Endothelial cell (in vitro differentiated cells): ENCODE results near the gene PTCHD1. TPM values are rescaled to one million over a fixed set of nuclear protein-coding genes. Genes with fewer than 3 reads are reported as not detected.

ENCODE experiments used
- DNase-seq: peaks from one replicate; pipeline ENCODE4 v3.0.0; 2021; ENCODE audit warnings: low spot score
- H3K27ac Mint-ChIP-seq: one replicate; pipeline ENCODE4 v1.8.0; 2021; ENCODE audit warnings: mixed read lengths, inconsistent platforms; ENCODE audit not compliant: unreplicated experiment
- H3K27me3 Mint-ChIP-seq: one replicate; pipeline ENCODE4 v1.8.0; 2021; ENCODE audit warnings: mild to moderate bottlenecking, moderate library complexity, mixed read lengths, inconsistent platforms; ENCODE audit not compliant: unreplicated experiment
- H3K36me3 Mint-ChIP-seq: one replicate; pipeline ENCODE4 v1.8.0; 2021; ENCODE audit warnings: mild to moderate bottlenecking, low read depth, mixed read lengths, inconsistent platforms; ENCODE audit not compliant: unreplicated experiment
- H3K4me1 Mint-ChIP-seq: one replicate; pipeline ENCODE4 v1.8.0; 2021; ENCODE audit warnings: mild to moderate bottlenecking, mixed read lengths, inconsistent platforms; ENCODE audit not compliant: unreplicated experiment
- H3K4me3 Mint-ChIP-seq: one replicate; pipeline ENCODE4 v1.8.0; 2021; ENCODE audit warnings: mild to moderate bottlenecking, mixed read lengths, inconsistent platforms; ENCODE audit not compliant: unreplicated experiment
- H3K9me3 Mint-ChIP-seq: one replicate; pipeline ENCODE4 v1.8.0; 2021; ENCODE audit warnings: mixed read lengths, inconsistent platforms; ENCODE audit not compliant: unreplicated experiment
- total RNA-seq: library from RNA; stranded (reverse); fragmentation: NEBNext Ultra II Directional; extraction: Animal tissue kit (Norgen Biotek cat#: 25700); gene quantifications from one replicate; pipeline ENCODE4 v1.2.1, GENCODE V29; 2021; ENCODE audit not compliant: unreplicated experiment
- TF ChIP-seq, protein P1 (sequence below): fragments of 200-600 bp; sonication (generic); IDR thresholded peaks from one replicate; pipeline ENCODE4 v1.5.0; 2021; ENCODE audit warnings: antibody characterized with exemption; ENCODE audit not compliant: unreplicated experiment

The PTCHD1 gene
- total RNA-seq, 1 donor from 2014 or later = 0.87 TPM

DNA sequence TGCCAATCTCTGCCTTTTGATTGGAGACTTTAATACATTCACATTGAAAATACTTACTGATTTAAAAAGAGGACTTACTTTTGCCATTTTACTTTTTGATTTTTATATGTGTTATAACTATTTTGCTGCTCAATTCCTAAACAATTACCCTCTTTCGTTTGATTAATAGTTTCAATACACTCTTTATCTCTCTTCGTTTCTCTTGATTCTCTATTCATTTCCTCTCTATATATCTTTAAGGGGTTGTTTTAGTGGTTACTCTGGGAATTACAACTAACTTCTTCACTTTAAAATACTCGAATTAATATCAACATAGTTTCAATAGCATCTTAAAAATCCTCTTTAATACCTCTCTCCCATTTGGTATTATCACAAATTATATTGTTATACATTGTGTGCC, 116.6 kb downstream of the PTCHD1 start:
- Mint-ChIP-seq H3K4me1 (no peaks in the 10 kb centered on the region), H3K27ac (no peak overlapping the region), H3K27me3 (no peaks in the 10 kb centered on the region), H3K9me3 (no peaks in the 10 kb centered on the region), H3K36me3 (no peaks in the 10 kb centered on the region), H3K4me3 (no peak overlapping the region)
- TF ChIP-seq, protein P1, sequence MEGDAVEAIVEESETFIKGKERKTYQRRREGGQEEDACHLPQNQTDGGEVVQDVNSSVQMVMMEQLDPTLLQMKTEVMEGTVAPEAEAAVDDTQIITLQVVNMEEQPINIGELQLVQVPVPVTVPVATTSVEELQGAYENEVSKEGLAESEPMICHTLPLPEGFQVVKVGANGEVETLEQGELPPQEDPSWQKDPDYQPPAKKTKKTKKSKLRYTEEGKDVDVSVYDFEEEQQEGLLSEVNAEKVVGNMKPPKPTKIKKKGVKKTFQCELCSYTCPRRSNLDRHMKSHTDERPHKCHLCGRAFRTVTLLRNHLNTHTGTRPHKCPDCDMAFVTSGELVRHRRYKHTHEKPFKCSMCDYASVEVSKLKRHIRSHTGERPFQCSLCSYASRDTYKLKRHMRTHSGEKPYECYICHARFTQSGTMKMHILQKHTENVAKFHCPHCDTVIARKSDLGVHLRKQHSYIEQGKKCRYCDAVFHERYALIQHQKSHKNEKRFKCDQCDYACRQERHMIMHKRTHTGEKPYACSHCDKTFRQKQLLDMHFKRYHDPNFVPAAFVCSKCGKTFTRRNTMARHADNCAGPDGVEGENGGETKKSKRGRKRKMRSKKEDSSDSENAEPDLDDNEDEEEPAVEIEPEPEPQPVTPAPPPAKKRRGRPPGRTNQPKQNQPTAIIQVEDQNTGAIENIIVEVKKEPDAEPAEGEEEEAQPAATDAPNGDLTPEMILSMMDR = no peak
- DNase-seq = no peak
